ENCODE data around the gene NELFE. TPM values are rescaled to one million over a fixed set of nuclear protein-coding genes. Genes with fewer than 3 reads are reported as not detected.

NELFE gene
- total and polyA plus RNA-seq, 3 donors from 2014 or later = 181 to 292 (median 219) TPM

GRCh38 chr6:31948753-31949413, 9.9 kb downstream of the NELFE start:
- WGBS, 2 donors = 94 to 95% methylated on average over 6 of the region's 6 CpGs
- no peak overlapping the region for H3K4me3 ChIP-seq
- no peaks in the 10 kb centered on the region for H3K9me3 ChIP-seq
- intact Hi-C loops (cut with DNase I; ENCODE audit: low total_unique reads) = no loop called here
- H3K4me1 ChIP-seq = peaks cover 10% of the 10 kb centered on the region
- TF ChIP-seq CTCF (IDR thresholded peaks at IDR 0.05) (no peak), POLR2A (IDR thresholded peaks at IDR 0.05) (no peak)
- H3K27ac ChIP-seq = no peak overlapping the region
- no peaks in the 10 kb centered on the region for H3K36me3 ChIP-seq (ENCODE audit: low read depth, missing control alignments)
- no peaks in the 10 kb centered on the region for H3K27me3 ChIP-seq
- DNase-seq = no peak

- Histone ChIP-seq H3K9me3 (no peaks in the 10 kb centered on the region), H3K4me1 (peaks cover 10% of the 10 kb centered on the region), H3K4me3 (no peak overlapping the region), H3K27ac (no peak overlapping the region), H3K27me3 (no peaks in the 10 kb centered on the region), H3K36me3 (ENCODE audit: low read depth, missing control alignments) (no peaks in the 10 kb centered on the region)
- no peak for DNase-seq
- WGBS, 2 donors = 76 to 77% methylated on average over 5 of the region's 5 CpGs
- TF ChIP-seq CTCF (IDR thresholded peaks at IDR 0.05) = no peak
- TF ChIP-seq POLR2A (IDR thresholded peaks at IDR 0.05) = no peak
- intact Hi-C loops (cut with DNase I; ENCODE audit: low total_unique reads) = no loop called here
These were observed 10.5 kb downstream of the NELFE start for GRCh38 chr6:31948306-31948705.

- no peaks in the 10 kb centered on the region for H3K36me3 ChIP-seq (ENCODE audit: low read depth, missing control alignments)
- peaks cover 10% of the 10 kb centered on the region for H3K4me1 ChIP-seq
- DNase-seq = no peak
- H3K4me3 ChIP-seq = no peak overlapping the region
- TF ChIP-seq POLR2A (IDR thresholded peaks at IDR 0.05) (no peak), CTCF (IDR thresholded peaks at IDR 0.05) (no peak)
- H3K9me3 ChIP-seq = no peaks in the 10 kb centered on the region
- H3K27me3 ChIP-seq = no peaks in the 10 kb centered on the region
- no peak overlapping the region for H3K27ac ChIP-seq
- WGBS, 2 donors = 81 to 89% methylated on average over 4 of the region's 4 CpGs
- intact Hi-C loops (cut with DNase I; ENCODE audit: low total_unique reads) = no loop called here
These were observed 10.9 kb downstream of the NELFE start for GRCh38 chr6:31947864-31948263.

- Histone ChIP-seq H3K27ac (no peak overlapping the region), H3K4me1 (peaks cover 10% of the 10 kb centered on the region), H3K9me3 (no peaks in the 10 kb centered on the region), H3K36me3 (ENCODE audit: low read depth, missing control alignments) (no peaks in the 10 kb centered on the region), H3K4me3 (no peak overlapping the region), H3K27me3 (no peaks in the 10 kb centered on the region)
- WGBS, 2 donors = 82 to 90% methylated on average over 23 to 24 of the region's 24 CpGs
- intact Hi-C loops (cut with DNase I; ENCODE audit: low total_unique reads) = no loop called here
- no peak for DNase-seq
- TF ChIP-seq POLR2A (IDR thresholded peaks at IDR 0.05) = no peak
- TF ChIP-seq CTCF (IDR thresholded peaks at IDR 0.05) = no peak
These were observed 11.6 kb downstream of the NELFE start for GRCh38 chr6:31947070-31947675.
